ENCODE results near the gene XPO5.
A peak's percentile ranks its signal among the peaks of the same experiment; 100 is the strongest.
"Not testable (repeated sequence)": the region's sequence is repeated elsewhere in the genome, so short reads cannot be mapped to it uniquely, and the experiment has no call there.

The XPO5 gene

GRCh38 chr6:43557620-43558019 is 18.2 kb downstream of the XPO5 start:
- peaks cover 14% of the 10 kb centered on the region for H3K36me3 Mint-ChIP-seq
- not testable (repeated sequence) for H3K4me3 Mint-ChIP-seq

GRCh38 chr6:43547222-43547621 is 28.6 kb downstream of the XPO5 start:
- Mint-ChIP-seq H3K9me3 (ENCODE audit: low read depth) (no peaks in the 10 kb centered on the region), H3K27ac (no peak overlapping the region), H3K4me3 (no peak overlapping the region), H3K36me3 (peaks cover 14% of the 10 kb centered on the region), H3K27me3 (no peaks in the 10 kb centered on the region), H3K4me1 (ENCODE audit: low read depth) (no peaks in the 10 kb centered on the region)

More at GRCh38 chr6:43557620-43558019, 18.2 kb downstream of the XPO5 start:
- not testable (repeated sequence) for H3K9me3 Mint-ChIP-seq (ENCODE audit: low read depth); H3K27ac Mint-ChIP-seq; H3K4me1 Mint-ChIP-seq (ENCODE audit: low read depth); H3K27me3 Mint-ChIP-seq

GRCh38 chr6:43544461-43544860 is 31.4 kb downstream of the XPO5 start:
- H3K4me3 Mint-ChIP-seq: no peak overlapping the region
- peaks cover 10% of the 10 kb centered on the region for H3K36me3 Mint-ChIP-seq
- H3K4me1 Mint-ChIP-seq (ENCODE audit: low read depth): no peaks in the 10 kb centered on the region
- H3K9me3 Mint-ChIP-seq (ENCODE audit: low read depth): no peaks in the 10 kb centered on the region
- H3K27me3 Mint-ChIP-seq: no peaks in the 10 kb centered on the region
- no peak overlapping the region for H3K27ac Mint-ChIP-seq

GRCh38 chr6:43541774-43542471 is 33.9 kb downstream of the XPO5 start:
- no peaks in the 10 kb centered on the region for H3K9me3 Mint-ChIP-seq (ENCODE audit: low read depth)
- no peak overlapping the region for H3K27ac Mint-ChIP-seq
- H3K36me3 Mint-ChIP-seq: peaks cover 12% of the 10 kb centered on the region
- H3K27me3 Mint-ChIP-seq: no peaks in the 10 kb centered on the region
- no peak overlapping the region for H3K4me3 Mint-ChIP-seq
- no peaks in the 10 kb centered on the region for H3K4me1 Mint-ChIP-seq (ENCODE audit: low read depth)

DNA sequence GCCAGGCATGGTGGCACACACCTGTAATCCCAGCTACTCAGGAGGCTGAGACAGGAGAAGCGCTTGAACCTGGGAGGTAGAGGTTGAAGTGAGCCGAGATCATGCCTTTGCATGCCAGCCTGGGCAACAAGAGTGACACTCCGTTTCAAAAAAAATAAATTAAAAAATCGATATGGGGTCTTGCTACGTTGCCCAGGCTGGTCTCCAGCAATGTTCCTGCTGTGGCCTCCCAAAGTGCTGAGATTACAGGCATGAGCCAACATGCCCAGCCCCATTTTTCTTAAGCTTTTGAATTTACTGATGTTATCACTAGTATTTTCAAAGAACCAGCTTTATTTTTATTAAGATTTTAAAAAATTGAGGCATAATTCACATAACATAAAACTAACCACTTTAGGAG is 35.3 kb downstream of the XPO5 start:
- H3K27ac Mint-ChIP-seq: no peak overlapping the region
- no peaks in the 10 kb centered on the region for H3K9me3 Mint-ChIP-seq (ENCODE audit: low read depth)
- no peak overlapping the region for H3K4me3 Mint-ChIP-seq
- peaks cover 12% of the 10 kb centered on the region for H3K36me3 Mint-ChIP-seq
- H3K27me3 Mint-ChIP-seq: no peaks in the 10 kb centered on the region
- no peaks in the 10 kb centered on the region for H3K4me1 Mint-ChIP-seq (ENCODE audit: low read depth)

- not testable (repeated sequence) for H3K27ac Mint-ChIP-seq; H3K4me3 Mint-ChIP-seq; H3K4me1 Mint-ChIP-seq (ENCODE audit: low read depth); H3K9me3 Mint-ChIP-seq (ENCODE audit: low read depth); H3K27me3 Mint-ChIP-seq
- peaks cover 12% of the 10 kb centered on the region for H3K36me3 Mint-ChIP-seq
These were observed 36.4 kb downstream of the XPO5 start for GRCh38 chr6:43539409-43539808.

DNA sequence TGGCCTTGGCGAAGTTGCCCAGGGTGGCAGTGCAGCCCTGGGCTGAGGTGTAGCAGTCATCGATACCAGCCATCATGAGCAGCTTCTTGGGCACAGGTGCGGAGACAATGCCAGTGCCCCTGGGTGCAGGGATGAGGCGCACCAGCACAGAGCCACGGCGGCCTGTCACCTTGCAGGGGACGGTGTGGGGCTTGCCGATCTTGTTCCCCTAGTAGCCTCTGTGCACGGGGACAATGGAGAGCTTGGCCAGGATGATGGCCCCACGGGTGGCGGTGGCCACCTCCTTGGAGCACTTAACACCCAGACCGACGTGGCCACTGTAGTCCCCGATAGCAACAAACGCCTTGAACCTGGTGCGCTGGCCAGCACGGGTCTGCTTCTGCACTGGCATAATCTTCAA is 36.9 kb downstream of the XPO5 start:
- H3K27ac Mint-ChIP-seq; H3K4me1 Mint-ChIP-seq (ENCODE audit: low read depth): not testable (repeated sequence)

DNA sequence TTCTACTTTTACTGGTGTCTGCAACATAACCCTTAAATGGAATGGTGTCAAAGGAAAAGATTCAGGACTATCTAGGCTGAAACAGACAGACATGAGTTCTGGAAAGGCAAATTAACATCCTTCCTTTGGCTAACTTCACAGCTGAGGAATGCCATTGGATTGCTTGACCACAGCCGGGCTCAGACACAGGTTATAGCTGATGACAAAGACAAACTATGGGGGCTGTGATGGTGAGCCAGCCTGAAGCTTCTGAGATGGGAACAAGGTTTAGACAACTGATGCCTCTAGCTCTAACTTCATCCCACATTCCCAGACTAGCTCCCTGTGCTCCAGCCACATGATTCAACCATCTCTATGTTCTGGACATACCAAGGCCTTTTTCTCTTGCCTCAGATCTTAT is 43.6 kb downstream of the XPO5 start:
- Mint-ChIP-seq H3K4me3 (no peak overlapping the region), H3K36me3 (peaks cover 15% of the 10 kb centered on the region), H3K4me1 (ENCODE audit: low read depth) (no peaks in the 10 kb centered on the region), H3K9me3 (ENCODE audit: low read depth) (no peaks in the 10 kb centered on the region), H3K27me3 (no peaks in the 10 kb centered on the region), H3K27ac (no peak overlapping the region)

More for the DNA sequence above, 36.9 kb downstream of the XPO5 start:
- H3K27me3 Mint-ChIP-seq; H3K9me3 Mint-ChIP-seq (ENCODE audit: low read depth); H3K4me3 Mint-ChIP-seq: not testable (repeated sequence)
- peaks cover 12% of the 10 kb centered on the region for H3K36me3 Mint-ChIP-seq

GRCh38 chr6:43524483-43524961 is 51.3 kb downstream of the XPO5 start:
- Mint-ChIP-seq H3K27me3 (no peaks in the 10 kb centered on the region), H3K36me3 (peaks cover 12% of the 10 kb centered on the region), H3K27ac (no peak overlapping the region), H3K4me3 (no peak overlapping the region), H3K4me1 (ENCODE audit: low read depth) (peaks cover 6% of the 10 kb centered on the region), H3K9me3 (ENCODE audit: low read depth) (no peaks in the 10 kb centered on the region)

DNA sequence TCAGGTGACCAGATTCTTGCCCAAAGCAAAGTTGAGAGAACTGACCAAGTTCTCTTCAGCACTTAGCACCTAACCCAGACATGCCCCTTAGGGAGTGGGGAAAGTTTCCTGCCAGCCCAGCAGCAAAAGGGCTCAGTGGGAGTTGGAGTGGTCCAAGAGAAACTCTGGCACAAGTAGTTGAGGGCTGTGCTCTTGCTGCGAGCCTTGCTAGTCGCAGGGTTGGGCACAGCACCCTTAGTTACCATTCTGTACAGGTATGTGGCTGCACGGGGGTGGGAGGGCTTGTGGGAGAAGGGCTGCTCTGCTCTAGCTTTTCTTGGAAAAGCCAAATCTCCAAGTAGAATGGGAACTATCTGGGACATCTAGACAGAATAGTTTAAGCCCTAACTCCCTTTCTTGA is 52.6 kb downstream of the XPO5 start:
- Mint-ChIP-seq H3K9me3 (ENCODE audit: low read depth) (no peaks in the 10 kb centered on the region), H3K4me1 (ENCODE audit: low read depth) (peaks cover 6% of the 10 kb centered on the region), H3K27me3 (no peaks in the 10 kb centered on the region), H3K27ac (peak overlapping the region; percentile 34), H3K36me3 (peaks cover 12% of the 10 kb centered on the region), H3K4me3 (no peak overlapping the region)

- H3K9me3 Mint-ChIP-seq (ENCODE audit: low read depth): no peaks in the 10 kb centered on the region
- H3K36me3 Mint-ChIP-seq: peaks cover 12% of the 10 kb centered on the region
- H3K27me3 Mint-ChIP-seq: no peaks in the 10 kb centered on the region
- H3K27ac Mint-ChIP-seq: peak overlapping the region; percentile 34
- H3K4me1 Mint-ChIP-seq (ENCODE audit: low read depth): peaks cover 6% of the 10 kb centered on the region
- no peak overlapping the region for H3K4me3 Mint-ChIP-seq
These were observed 53.1 kb downstream of the XPO5 start for GRCh38 chr6:43522547-43523261.

GRCh38 chr6:43521836-43522235 is 54.0 kb downstream of the XPO5 start:
- peaks cover 6% of the 10 kb centered on the region for H3K4me1 Mint-ChIP-seq (ENCODE audit: low read depth)
- H3K9me3 Mint-ChIP-seq (ENCODE audit: low read depth): no peaks in the 10 kb centered on the region
- peaks cover 12% of the 10 kb centered on the region for H3K36me3 Mint-ChIP-seq
- no peak overlapping the region for H3K27ac Mint-ChIP-seq
- no peaks in the 10 kb centered on the region for H3K27me3 Mint-ChIP-seq
- no peak overlapping the region for H3K4me3 Mint-ChIP-seq

GRCh38 chr6:43520097-43520496 is 55.7 kb downstream of the XPO5 start:
- Mint-ChIP-seq H3K36me3 (peaks cover 8% of the 10 kb centered on the region), H3K27ac (no peak overlapping the region), H3K27me3 (no peaks in the 10 kb centered on the region), H3K4me1 (ENCODE audit: low read depth) (peaks cover 6% of the 10 kb centered on the region), H3K9me3 (ENCODE audit: low read depth) (no peaks in the 10 kb centered on the region), H3K4me3 (peak overlapping the region; percentile 20)

- Mint-ChIP-seq H3K27ac (no peak overlapping the region), H3K36me3 (peaks cover 6% of the 10 kb centered on the region), H3K4me3 (no peak overlapping the region), H3K27me3 (no peaks in the 10 kb centered on the region), H3K9me3 (ENCODE audit: low read depth) (no peaks in the 10 kb centered on the region), H3K4me1 (ENCODE audit: low read depth) (peaks cover 11% of the 10 kb centered on the region)
These were observed 58.1 kb downstream of the XPO5 start for GRCh38 chr6:43517505-43518357.

Measured in activated naive CD8-positive, alpha-beta T cell (primary cell).